ENCODE data around the gene SLC26A4.
A peak's percentile ranks its signal among the peaks of the same experiment; 100 is the strongest.

SLC26A4 gene

DNA sequence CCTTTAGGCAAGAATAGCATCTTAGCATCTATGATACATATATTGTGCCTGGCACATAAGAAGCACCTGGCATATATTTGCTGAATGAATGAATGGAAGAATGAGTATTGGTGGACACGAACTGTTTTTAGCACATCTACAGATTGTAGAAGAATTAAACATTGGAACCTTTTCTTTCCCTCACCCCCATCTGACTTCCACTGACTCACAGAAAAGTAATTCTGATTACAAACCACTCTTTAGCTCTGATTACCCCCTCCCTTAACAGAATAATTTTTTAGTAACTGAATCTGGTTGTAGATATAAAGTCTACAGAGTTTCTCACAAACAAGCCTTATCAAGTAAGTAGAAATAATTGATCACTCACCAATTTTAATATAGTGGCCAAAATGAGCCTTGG, 31.9 kb downstream of the SLC26A4 start:
- in situ Hi-C loops (cut with MboI; ENCODE audit: low sequenced_read_pairs): no loop called here
- no peaks in the 10 kb centered on the region for H3K27me3 ChIP-seq (ENCODE audit: low read depth)
- H3K4me1 ChIP-seq: peaks cover 7% of the 10 kb centered on the region
- H3K4me3 ChIP-seq: no peak overlapping the region
- no peaks in the 10 kb centered on the region for H3K9me3 ChIP-seq
- H3K36me3 ChIP-seq (replicated peaks): no peaks in the 10 kb centered on the region
- DNase-seq (ENCODE audit: low spot score in 2 of 2): no peak

DNA sequence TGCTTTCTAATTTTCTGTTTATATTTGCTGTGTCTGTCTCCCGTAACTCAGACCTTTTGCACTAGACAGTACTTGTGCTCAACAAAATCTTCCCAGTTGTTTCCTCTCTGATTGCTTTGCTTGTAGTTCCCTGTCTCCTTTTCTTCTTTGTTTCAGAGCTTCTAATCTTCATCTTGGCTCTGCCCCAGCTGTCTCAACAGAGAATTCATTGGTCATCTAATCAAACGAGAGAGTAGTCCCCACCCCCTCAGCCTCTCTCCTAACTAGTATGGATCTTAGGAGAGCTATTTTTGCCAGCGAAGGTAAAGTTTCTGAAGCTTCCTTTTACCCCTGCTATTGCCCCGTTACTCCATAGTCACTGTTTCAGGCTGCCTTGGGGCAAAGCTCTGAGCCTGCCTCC, 32.8 kb downstream of the SLC26A4 start:
- in situ Hi-C loops (cut with MboI; ENCODE audit: low sequenced_read_pairs): no loop called here
- Histone ChIP-seq H3K36me3 (replicated peaks) (no peaks in the 10 kb centered on the region), H3K9me3 (no peaks in the 10 kb centered on the region), H3K27me3 (ENCODE audit: low read depth) (no peaks in the 10 kb centered on the region), H3K4me3 (no peak overlapping the region), H3K4me1 (peaks cover 11% of the 10 kb centered on the region)
- DNase-seq (ENCODE audit: low spot score in 2 of 2): no peak

DNA sequence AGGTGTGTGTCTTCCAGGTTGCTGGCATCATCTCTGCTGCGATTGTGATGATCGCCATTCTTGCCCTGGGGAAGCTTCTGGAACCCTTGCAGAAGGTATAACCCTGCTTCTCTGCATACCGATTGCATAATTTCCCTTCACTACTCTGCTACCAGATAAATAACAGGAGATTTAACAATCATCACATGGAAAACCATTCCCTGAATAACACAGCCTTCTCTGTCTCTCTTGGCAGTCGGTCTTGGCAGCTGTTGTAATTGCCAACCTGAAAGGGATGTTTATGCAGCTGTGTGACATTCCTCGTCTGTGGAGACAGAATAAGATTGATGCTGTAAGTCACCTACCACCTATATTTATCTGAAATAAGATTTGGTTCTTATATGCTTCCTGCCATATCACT, 33.8 kb downstream of the SLC26A4 start:
- H3K4me3 ChIP-seq: no peak overlapping the region
- DNase-seq (ENCODE audit: low spot score in 2 of 2): no peak
- H3K36me3 ChIP-seq (replicated peaks): no peaks in the 10 kb centered on the region
- in situ Hi-C loops (cut with MboI; ENCODE audit: low sequenced_read_pairs): no loop called here
- no peaks in the 10 kb centered on the region for H3K27me3 ChIP-seq (ENCODE audit: low read depth)
- peaks cover 11% of the 10 kb centered on the region for H3K4me1 ChIP-seq
- H3K9me3 ChIP-seq: no peaks in the 10 kb centered on the region

DNA sequence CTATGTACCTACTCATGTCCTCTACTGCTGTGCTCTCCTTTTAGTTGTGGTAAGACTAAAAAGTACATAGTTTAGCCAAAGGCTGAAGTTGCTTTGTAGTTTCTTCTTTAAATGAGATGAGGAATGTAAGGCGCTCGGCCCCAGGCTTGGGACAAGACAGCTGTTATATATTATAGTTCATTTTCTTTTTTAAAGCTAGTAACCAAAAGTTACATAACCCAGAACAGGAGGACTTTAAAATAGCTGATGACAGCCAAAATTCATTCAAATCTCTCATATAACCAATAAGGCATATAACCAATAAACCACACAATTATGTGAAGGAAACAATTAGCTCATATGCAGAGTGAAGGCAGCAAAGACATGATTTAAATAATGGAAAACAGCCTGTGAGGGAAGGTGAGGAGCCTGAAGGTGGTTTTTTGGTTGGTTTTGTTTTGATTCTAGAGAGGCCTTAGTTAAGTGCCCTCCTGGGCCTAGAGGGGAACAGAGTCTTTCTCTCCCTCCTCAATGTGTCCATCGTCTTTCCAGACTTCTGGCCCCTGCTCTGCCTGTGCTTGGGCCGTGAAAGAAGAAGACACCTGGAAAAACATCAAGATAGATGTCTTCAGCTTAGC, 35.8 kb downstream of the SLC26A4 start:
- Histone ChIP-seq H3K9me3 (no peaks in the 10 kb centered on the region), H3K4me3 (no peak overlapping the region), H3K4me1 (peaks cover 11% of the 10 kb centered on the region), H3K36me3 (replicated peaks) (no peaks in the 10 kb centered on the region), H3K27me3 (ENCODE audit: low read depth) (no peaks in the 10 kb centered on the region)
- in situ Hi-C loops (cut with MboI; ENCODE audit: low sequenced_read_pairs): no loop called here
- no peak for DNase-seq (ENCODE audit: low spot score in 2 of 2)

DNA sequence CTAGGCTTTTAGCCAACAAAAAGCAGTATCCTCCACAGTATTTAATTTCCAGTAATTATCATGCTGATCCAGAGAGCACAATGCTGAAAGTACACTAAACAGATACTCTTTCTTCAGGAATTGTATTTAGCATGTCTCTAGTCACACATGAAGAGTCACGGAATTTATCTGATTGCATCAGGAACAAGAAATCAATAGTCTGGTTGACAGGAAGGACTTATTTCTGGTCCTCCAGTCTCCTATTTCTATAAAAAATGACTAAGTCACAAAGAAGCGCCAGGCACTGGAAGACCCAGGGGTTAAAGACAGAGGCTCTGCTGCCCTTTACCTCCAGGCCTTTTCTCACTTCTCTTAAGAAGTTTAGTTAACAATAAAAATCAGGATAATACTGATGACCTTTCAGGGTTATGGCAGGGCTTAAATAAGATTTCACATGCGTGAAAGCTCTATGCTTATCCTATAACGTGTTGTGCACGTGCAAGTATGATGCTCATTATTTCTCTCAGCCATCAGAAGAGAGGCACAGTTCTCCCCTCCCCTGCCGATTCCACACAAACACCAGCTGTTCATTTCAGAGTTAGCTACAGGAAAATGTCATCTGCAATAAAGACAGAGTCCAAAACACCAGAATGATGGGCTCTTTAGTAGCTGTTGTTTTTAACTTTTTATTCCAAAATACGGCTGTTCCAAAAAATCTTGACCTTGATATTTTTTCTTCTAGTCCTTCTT, 36.9 kb downstream of the SLC26A4 start:
- in situ Hi-C loops (cut with MboI; ENCODE audit: low sequenced_read_pairs): no loop called here
- Histone ChIP-seq H3K4me3 (no peak overlapping the region), H3K27me3 (ENCODE audit: low read depth) (no peaks in the 10 kb centered on the region), H3K36me3 (replicated peaks) (no peaks in the 10 kb centered on the region), H3K9me3 (no peaks in the 10 kb centered on the region), H3K4me1 (peaks cover 11% of the 10 kb centered on the region)
- peak; percentile 32 to 71 for DNase-seq (ENCODE audit: low spot score in 2 of 2)

DNA sequence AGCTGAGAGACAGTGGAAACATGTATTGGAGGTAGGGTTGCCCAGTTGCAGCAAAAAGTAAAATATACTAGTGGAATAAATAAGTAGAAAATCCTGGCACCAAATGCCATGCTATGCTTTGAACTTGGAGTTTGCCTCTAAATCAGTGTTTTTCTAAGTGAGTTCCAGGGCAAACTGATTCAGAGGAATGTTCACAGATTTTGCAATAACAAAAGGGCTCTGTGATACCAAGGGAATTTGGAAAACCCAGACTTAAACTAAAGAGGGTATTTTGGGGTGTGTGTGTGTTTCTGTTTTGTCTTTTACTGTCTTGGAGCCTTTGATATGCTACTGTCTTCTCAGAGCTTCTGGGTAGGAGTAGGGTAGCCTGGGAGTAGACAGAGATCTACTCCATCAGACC, 39.9 kb downstream of the SLC26A4 start:
- in situ Hi-C loops (cut with MboI; ENCODE audit: low sequenced_read_pairs): no loop called here
- H3K4me3 ChIP-seq: no peak overlapping the region
- no peak for DNase-seq (ENCODE audit: low spot score in 2 of 2)
- no peaks in the 10 kb centered on the region for H3K27me3 ChIP-seq (ENCODE audit: low read depth)
- no peaks in the 10 kb centered on the region for H3K9me3 ChIP-seq
- H3K4me1 ChIP-seq: peaks cover 26% of the 10 kb centered on the region
- H3K36me3 ChIP-seq (replicated peaks): no peaks in the 10 kb centered on the region

DNA sequence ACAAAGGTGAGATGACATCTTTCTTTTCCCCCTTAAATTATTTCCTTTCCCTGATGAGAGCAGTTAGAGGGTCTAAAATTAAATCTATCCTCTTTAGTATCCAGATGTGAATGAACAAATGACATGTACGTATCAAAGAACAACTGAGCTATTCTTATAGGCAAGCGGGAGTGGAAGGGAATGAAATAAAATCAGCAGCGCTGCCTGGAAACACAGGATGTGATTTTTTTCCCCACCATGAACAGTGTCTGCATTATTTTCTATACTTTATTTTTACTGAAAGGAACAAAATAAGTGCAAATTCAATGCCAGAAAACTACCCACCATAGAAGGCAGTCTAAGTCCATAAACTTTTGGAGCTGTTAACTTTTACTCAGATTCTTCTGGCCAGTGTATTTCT, 40.6 kb downstream of the SLC26A4 start:
- no peaks in the 10 kb centered on the region for H3K9me3 ChIP-seq
- in situ Hi-C loops (cut with MboI; ENCODE audit: low sequenced_read_pairs): no loop called here
- H3K27me3 ChIP-seq (ENCODE audit: low read depth): no peaks in the 10 kb centered on the region
- peaks cover 26% of the 10 kb centered on the region for H3K4me1 ChIP-seq
- H3K4me3 ChIP-seq: no peak overlapping the region
- DNase-seq (ENCODE audit: low spot score in 2 of 2): no peak
- no peaks in the 10 kb centered on the region for H3K36me3 ChIP-seq (replicated peaks)

DNA sequence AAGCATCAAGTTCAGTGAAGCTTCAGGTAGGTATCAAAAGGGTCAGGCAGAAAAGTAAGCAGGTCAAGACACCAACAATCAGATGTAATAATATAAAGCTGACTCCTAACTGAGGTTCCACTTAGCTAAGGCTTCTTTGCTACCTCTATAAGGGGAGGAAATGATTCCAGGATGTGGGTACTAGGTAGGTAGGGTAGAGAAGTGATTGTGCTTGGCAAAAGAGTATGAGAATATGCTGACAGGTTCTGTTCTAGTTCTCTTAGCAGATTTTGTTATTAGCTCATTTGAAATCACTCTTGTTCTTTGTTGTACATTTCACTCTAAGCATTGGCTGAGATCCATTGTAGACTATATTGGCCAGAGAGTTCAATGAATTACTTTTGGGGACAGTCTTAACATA, 42.6 kb downstream of the SLC26A4 start:
- in situ Hi-C loops (cut with MboI; ENCODE audit: low sequenced_read_pairs): no loop called here
- no peaks in the 10 kb centered on the region for H3K9me3 ChIP-seq
- H3K27me3 ChIP-seq (ENCODE audit: low read depth): no peaks in the 10 kb centered on the region
- H3K4me1 ChIP-seq: peaks cover 15% of the 10 kb centered on the region
- no peak for DNase-seq (ENCODE audit: low spot score in 2 of 2)
- H3K4me3 ChIP-seq: no peak overlapping the region
- no peaks in the 10 kb centered on the region for H3K36me3 ChIP-seq (replicated peaks)

DNA sequence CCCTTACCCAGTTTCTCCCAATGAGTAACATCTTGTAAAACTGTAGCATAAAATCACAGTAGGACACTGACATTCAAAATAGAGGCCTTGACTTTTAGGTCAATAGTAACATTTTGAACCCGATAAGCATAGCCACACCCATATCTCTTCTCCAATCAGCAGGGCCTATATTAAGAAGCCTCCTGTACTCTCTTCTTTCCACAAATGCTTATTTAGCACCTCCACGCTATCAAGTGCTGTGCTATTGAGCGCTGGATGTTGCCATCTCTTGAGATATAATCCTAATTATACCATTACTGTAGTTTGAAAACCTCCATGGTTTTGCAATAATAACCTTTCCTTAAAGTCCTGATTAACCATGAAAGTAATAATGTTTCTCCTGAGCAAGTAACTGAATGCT, 43.2 kb downstream of the SLC26A4 start:
- Histone ChIP-seq H3K27me3 (ENCODE audit: low read depth) (no peaks in the 10 kb centered on the region), H3K36me3 (replicated peaks) (no peaks in the 10 kb centered on the region), H3K4me3 (no peak overlapping the region), H3K9me3 (no peaks in the 10 kb centered on the region), H3K4me1 (peaks cover 15% of the 10 kb centered on the region)
- in situ Hi-C loops (cut with MboI; ENCODE audit: low sequenced_read_pairs): no loop called here
- DNase-seq (ENCODE audit: low spot score in 2 of 2): no peak

DNA sequence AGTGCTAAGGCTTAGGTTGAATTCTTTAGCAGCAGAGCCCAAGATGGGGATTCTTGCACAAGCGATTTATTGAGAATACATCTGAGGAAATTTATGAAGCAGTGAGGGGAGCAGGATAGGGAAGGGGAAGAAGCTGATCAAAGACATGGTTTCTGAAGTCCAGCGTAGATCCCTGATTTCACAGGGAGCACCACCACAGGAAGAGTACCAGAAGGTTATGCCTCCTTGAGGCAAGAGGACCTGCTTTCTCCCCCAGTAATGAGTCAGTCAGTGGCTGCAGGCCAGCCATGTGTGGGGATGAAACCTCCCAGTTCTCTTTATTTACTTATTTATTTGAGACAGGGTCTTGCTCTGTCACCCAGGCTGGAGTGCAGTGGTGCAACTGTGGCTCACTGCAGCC, 48.3 kb downstream of the SLC26A4 start:
- no peaks in the 10 kb centered on the region for H3K27me3 ChIP-seq (ENCODE audit: low read depth)

DNA sequence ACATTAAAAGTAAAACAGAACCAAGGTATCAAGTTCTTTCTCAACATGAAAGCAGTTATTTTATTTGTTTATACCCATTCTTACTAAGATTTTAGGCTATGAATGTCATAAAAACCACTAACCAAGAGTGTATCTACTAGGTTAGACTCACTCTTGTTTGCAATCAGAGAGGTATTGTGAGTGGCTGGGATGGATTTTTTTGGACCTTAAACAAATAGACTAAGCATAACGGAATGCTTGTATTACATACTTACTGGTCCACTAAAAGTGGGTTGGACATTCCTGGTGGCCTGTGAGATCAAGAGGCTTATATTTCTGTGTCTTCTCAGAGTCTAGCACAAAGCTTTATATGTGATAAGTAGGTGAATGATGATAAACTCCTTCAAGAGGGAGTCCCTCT, 50.7 kb downstream of the SLC26A4 start:
- DNase-seq (ENCODE audit: low spot score in 2 of 2): no peak
- in situ Hi-C loops (cut with MboI; ENCODE audit: low sequenced_read_pairs): no loop called here
- H3K36me3 ChIP-seq (replicated peaks): no peaks in the 10 kb centered on the region
- no peaks in the 10 kb centered on the region for H3K4me1 ChIP-seq
- no peaks in the 10 kb centered on the region for H3K9me3 ChIP-seq
- H3K27me3 ChIP-seq (ENCODE audit: low read depth): no peaks in the 10 kb centered on the region
- no peak overlapping the region for H3K4me3 ChIP-seq

More for the DNA sequence above, 48.3 kb downstream of the SLC26A4 start:
- in situ Hi-C loops (cut with MboI; ENCODE audit: low sequenced_read_pairs): no loop called here
- Histone ChIP-seq H3K36me3 (replicated peaks) (no peaks in the 10 kb centered on the region), H3K4me1 (peaks cover 12% of the 10 kb centered on the region), H3K9me3 (no peaks in the 10 kb centered on the region), H3K4me3 (no peak overlapping the region)
- DNase-seq (ENCODE audit: low spot score in 2 of 2): no peak

DNA sequence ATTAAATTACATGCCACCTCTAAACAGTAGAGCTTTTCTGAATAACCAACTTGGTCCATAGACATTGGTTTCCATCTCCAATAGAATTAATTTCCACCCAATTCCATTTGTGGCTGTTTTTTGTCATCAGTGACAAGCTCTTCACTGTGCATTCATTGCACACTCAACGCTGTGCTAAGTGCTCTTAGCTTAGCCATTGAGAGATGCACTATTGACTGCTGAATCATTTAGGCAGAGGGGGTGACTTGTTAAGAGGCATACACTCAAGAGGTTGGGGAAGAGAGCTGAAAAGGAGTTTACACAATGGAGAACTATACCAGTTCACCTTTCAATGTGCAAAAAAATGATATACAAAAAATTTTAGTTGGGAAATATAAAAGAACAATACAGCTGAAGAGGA, 51.4 kb downstream of the SLC26A4 start:
- Histone ChIP-seq H3K36me3 (replicated peaks) (no peaks in the 10 kb centered on the region), H3K9me3 (no peaks in the 10 kb centered on the region), H3K4me1 (no peaks in the 10 kb centered on the region), H3K4me3 (no peak overlapping the region), H3K27me3 (ENCODE audit: low read depth) (no peaks in the 10 kb centered on the region)
- in situ Hi-C loops (cut with MboI; ENCODE audit: low sequenced_read_pairs): no loop called here
- no peak for DNase-seq (ENCODE audit: low spot score in 2 of 2)

DNA sequence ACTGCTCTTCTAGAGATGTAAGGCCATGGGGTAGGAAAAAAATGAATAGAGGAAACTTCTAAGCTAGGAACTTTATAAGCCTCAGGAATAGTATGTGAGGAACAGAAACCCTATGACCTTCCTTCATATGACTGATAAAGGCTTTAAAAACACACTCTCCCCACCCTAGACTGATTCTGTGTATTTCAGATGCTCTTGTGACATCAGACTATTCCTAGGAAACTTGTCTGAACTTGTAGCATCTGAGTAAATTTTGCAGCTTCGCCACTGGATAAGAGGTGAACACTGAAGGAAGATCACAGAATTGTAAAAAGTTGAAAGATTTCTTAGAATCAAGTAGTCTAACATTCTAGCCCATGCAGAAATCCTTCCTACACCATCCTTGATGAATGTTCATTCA, 52.3 kb downstream of the SLC26A4 start:
- Histone ChIP-seq H3K36me3 (replicated peaks) (no peaks in the 10 kb centered on the region), H3K27me3 (ENCODE audit: low read depth) (no peaks in the 10 kb centered on the region), H3K4me1 (no peaks in the 10 kb centered on the region), H3K9me3 (no peaks in the 10 kb centered on the region), H3K4me3 (no peak overlapping the region)
- in situ Hi-C loops (cut with MboI; ENCODE audit: low sequenced_read_pairs): no loop called here
- DNase-seq (ENCODE audit: low spot score in 2 of 2): no peak

DNA sequence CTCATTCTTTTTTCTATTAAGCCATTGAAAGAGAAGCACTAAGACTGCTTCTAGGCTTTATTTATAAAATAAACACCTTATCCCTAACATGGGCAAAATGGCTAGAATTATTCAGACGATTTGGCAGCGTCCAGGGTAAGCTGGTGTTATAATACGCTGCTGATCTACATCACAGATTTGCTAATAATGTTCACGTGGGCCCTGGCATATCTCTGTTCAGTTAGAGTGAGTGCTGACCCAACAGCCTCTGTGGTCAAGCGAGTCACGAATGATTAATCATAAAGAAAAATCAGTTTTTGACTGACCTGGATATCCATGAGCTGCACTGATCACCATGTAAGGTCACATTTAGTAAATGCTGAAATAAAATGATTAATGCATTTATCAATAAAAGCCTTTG, 54.9 kb downstream of the SLC26A4 start:
- H3K4me1 ChIP-seq: no peaks in the 10 kb centered on the region; the same call in 1 of the 2 replicates
- H3K9me3 ChIP-seq: no peaks in the 10 kb centered on the region
- in situ Hi-C loops (cut with MboI; ENCODE audit: low sequenced_read_pairs): no loop called here
- no peak overlapping the region for H3K4me3 ChIP-seq
- H3K36me3 ChIP-seq (replicated peaks): no peaks in the 10 kb centered on the region
- H3K27me3 ChIP-seq (ENCODE audit: low read depth): no peaks in the 10 kb centered on the region
- no peak for DNase-seq (ENCODE audit: low spot score in 2 of 2)

All from HAP-1 (cell line).